ENCODE data around the gene PRKN.

The PRKN gene

DNA sequence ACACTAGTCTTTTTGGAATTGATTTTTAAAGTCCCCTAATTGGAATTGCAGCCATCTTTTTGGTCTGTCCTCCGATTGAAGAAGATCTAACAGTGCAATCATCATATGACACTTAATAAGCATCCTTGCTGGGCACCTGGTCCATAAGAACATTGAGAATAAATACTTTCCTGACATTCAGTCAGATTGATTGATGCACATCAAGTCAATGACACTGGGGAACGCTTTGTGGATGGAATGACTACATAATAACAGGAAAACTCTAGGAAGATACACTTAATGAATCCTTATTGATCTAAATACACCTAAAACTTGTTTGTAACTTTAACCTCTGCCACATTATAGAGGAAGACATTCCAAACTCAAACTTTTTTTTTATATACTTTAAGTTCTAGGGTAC lies 255.7 kb downstream of the PRKN start (continued):
- no peak for TF ChIP-seq ESRRG (CRISPR knock-in tag; IDR thresholded peaks at IDR 0.05)
- no peak for TF ChIP-seq OSR1 (CRISPR knock-in tag; IDR thresholded peaks at IDR 0.05)
- no peak for TF ChIP-seq ZFP3 (CRISPR knock-in tag; IDR thresholded peaks at IDR 0.05)
- TF ChIP-seq ZNF565 (CRISPR knock-in tag; conservative IDR thresholded peaks at IDR 0.05; ENCODE audit: low read depth): no peak
- no peak for TF ChIP-seq SNAI2 (CRISPR knock-in tag; IDR thresholded peaks at IDR 0.05)
- no peak for TF ChIP-seq TOX (CRISPR knock-in tag; IDR thresholded peaks at IDR 0.05; ENCODE audit: borderline replicate concordance)
- TF ChIP-seq, protein P1, sequence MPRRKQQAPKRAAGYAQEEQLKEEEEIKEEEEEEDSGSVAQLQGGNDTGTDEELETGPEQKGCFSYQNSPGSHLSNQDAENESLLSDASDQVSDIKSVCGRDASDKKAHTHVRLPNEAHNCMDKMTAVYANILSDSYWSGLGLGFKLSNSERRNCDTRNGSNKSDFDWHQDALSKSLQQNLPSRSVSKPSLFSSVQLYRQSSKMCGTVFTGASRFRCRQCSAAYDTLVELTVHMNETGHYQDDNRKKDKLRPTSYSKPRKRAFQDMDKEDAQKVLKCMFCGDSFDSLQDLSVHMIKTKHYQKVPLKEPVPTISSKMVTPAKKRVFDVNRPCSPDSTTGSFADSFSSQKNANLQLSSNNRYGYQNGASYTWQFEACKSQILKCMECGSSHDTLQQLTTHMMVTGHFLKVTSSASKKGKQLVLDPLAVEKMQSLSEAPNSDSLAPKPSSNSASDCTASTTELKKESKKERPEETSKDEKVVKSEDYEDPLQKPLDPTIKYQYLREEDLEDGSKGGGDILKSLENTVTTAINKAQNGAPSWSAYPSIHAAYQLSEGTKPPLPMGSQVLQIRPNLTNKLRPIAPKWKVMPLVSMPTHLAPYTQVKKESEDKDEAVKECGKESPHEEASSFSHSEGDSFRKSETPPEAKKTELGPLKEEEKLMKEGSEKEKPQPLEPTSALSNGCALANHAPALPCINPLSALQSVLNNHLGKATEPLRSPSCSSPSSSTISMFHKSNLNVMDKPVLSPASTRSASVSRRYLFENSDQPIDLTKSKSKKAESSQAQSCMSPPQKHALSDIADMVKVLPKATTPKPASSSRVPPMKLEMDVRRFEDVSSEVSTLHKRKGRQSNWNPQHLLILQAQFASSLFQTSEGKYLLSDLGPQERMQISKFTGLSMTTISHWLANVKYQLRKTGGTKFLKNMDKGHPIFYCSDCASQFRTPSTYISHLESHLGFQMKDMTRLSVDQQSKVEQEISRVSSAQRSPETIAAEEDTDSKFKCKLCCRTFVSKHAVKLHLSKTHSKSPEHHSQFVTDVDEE (CRISPR knock-in tag; IDR thresholded peaks at IDR 0.05): no peak
- TF ChIP-seq BACH2 (CRISPR knock-in tag; IDR thresholded peaks at IDR 0.05; ENCODE audit: borderline replicate concordance): no peak
- no peak for TF ChIP-seq RARB (CRISPR knock-in tag; IDR thresholded peaks at IDR 0.05)

DNA sequence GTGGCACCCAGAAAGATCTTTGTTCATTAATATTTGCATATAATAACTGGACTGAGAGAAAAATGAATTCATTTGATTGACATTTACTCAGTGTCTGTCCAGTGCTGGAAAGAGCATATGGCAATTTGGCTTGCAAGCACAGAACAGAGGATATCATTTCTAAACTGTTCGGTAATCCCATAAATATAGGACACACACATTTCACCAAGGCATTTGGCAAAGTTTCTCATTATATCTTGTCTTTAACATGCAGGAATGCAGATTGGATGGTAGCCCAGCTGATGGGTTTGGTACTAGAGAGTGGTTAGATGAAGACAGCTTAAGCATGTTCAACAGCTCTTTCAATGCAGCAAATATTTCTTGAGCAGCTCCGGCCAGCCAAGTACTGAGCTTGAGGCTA lies 259.2 kb downstream of the PRKN start:
- TF ChIP-seq ZFP30 (CRISPR knock-in tag; IDR thresholded peaks at IDR 0.05): no peak
- TF ChIP-seq, protein P1 (CRISPR knock-in tag; IDR thresholded peaks at IDR 0.05): no peak
- TF ChIP-seq BACH2 (CRISPR knock-in tag; IDR thresholded peaks at IDR 0.05; ENCODE audit: borderline replicate concordance): no peak
- no peak for TF ChIP-seq TCF4 (CRISPR knock-in tag; IDR thresholded peaks at IDR 0.05; ENCODE audit: borderline replicate concordance)
- TF ChIP-seq, protein P2, sequence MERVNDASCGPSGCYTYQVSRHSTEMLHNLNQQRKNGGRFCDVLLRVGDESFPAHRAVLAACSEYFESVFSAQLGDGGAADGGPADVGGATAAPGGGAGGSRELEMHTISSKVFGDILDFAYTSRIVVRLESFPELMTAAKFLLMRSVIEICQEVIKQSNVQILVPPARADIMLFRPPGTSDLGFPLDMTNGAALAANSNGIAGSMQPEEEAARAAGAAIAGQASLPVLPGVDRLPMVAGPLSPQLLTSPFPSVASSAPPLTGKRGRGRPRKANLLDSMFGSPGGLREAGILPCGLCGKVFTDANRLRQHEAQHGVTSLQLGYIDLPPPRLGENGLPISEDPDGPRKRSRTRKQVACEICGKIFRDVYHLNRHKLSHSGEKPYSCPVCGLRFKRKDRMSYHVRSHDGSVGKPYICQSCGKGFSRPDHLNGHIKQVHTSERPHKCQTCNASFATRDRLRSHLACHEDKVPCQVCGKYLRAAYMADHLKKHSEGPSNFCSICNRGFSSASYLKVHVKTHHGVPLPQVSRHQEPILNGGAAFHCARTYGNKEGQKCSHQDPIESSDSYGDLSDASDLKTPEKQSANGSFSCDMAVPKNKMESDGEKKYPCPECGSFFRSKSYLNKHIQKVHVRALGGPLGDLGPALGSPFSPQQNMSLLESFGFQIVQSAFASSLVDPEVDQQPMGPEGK (CRISPR knock-in tag; IDR thresholded peaks at IDR 0.05; ENCODE audit: borderline replicate concordance): no peak
- no peak for TF ChIP-seq RARB (CRISPR knock-in tag; IDR thresholded peaks at IDR 0.05)
- peak; percentile 65 for TF ChIP-seq ISL1 (CRISPR knock-in tag; IDR thresholded peaks at IDR 0.05)
- no peak for TF ChIP-seq ZNF565 (CRISPR knock-in tag; conservative IDR thresholded peaks at IDR 0.05; ENCODE audit: low read depth)
- no peak for ATAC-seq

DNA sequence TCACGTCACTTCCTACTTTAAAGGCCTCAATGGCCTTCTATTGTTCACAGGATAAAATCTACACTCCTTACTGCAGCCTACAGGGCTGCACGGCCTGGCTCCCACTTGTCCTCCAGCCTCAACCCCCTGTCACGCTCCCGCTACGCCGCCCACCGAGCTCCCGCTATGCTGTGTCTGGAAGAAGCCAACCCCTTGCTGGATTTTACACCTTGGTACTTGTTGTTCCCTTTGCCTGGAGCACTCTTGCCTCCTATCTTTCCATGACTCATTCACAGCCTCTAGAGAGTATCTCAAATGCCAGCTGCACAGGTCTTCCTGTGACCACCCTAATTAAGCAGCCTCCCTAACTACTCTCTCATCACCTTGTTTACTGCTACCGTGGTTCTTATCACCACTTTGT lies 259.9 kb downstream of the PRKN start:
- no peak for ATAC-seq
- TF ChIP-seq ZNF565 (CRISPR knock-in tag; conservative IDR thresholded peaks at IDR 0.05; ENCODE audit: low read depth) (no peak), CSDC2 (CRISPR knock-in tag; IDR thresholded peaks at IDR 0.05) (no peak), ZNF8 (CRISPR knock-in tag; IDR thresholded peaks at IDR 0.05) (no peak), ZFP3 (CRISPR knock-in tag; IDR thresholded peaks at IDR 0.05) (no peak), ZC3H10 (CRISPR knock-in tag; IDR thresholded peaks at IDR 0.05) (no peak), TOX (CRISPR knock-in tag; IDR thresholded peaks at IDR 0.05; ENCODE audit: borderline replicate concordance) (no peak), GLIS3 (CRISPR knock-in tag; IDR thresholded peaks at IDR 0.05) (no peak), PPARA (CRISPR knock-in tag; IDR thresholded peaks at IDR 0.05; ENCODE audit: borderline replicate concordance) (no peak), BACH2 (CRISPR knock-in tag; IDR thresholded peaks at IDR 0.05; ENCODE audit: borderline replicate concordance) (no peak), ZNF70 (CRISPR knock-in tag; IDR thresholded peaks at IDR 0.05) (no peak), SNAI2 (CRISPR knock-in tag; IDR thresholded peaks at IDR 0.05) (no peak), ARNTL (CRISPR knock-in tag; IDR thresholded peaks at IDR 0.05; ENCODE audit: borderline replicate concordance, low read depth) (no peak)
- TF ChIP-seq, protein P3, sequence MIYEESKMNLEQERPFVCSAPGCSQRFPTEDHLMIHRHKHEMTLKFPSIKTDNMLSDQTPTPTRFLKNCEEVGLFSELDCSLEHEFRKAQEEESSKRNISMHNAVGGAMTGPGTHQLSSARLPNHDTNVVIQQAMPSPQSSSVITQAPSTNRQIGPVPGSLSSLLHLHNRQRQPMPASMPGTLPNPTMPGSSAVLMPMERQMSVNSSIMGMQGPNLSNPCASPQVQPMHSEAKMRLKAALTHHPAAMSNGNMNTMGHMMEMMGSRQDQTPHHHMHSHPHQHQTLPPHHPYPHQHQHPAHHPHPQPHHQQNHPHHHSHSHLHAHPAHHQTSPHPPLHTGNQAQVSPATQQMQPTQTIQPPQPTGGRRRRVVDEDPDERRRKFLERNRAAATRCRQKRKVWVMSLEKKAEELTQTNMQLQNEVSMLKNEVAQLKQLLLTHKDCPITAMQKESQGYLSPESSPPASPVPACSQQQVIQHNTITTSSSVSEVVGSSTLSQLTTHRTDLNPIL (CRISPR knock-in tag; IDR thresholded peaks at IDR 0.05; ENCODE audit: low read depth): no peak
- TF ChIP-seq, protein P4, sequence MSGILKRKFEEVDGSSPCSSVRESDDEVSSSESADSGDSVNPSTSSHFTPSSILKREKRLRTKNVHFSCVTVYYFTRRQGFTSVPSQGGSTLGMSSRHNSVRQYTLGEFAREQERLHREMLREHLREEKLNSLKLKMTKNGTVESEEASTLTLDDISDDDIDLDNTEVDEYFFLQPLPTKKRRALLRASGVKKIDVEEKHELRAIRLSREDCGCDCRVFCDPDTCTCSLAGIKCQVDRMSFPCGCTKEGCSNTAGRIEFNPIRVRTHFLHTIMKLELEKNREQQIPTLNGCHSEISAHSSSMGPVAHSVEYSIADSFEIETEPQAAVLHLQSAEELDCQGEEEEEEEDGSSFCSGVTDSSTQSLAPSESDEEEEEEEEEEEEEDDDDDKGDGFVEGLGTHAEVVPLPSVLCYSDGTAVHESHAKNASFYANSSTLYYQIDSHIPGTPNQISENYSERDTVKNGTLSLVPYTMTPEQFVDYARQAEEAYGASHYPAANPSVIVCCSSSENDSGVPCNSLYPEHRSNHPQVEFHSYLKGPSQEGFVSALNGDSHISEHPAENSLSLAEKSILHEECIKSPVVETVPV (CRISPR knock-in tag; IDR thresholded peaks at IDR 0.05): no peak

Measured in SK-N-SH treated with all-trans-retinoic acid at 6 μM for 48 hours (cell line).